ENCODE measurements around the gene RANBP3. TPM values are rescaled to one million over a fixed set of nuclear protein-coding genes. Genes with fewer than 3 reads are reported as not detected.

RANBP3 gene
- total RNA-seq, 1 experiment from 2014 or later: 62.4 TPM

- Histone ChIP-seq H4K20me1 (ENCODE audit: insufficient read depth) (no peaks in the 10 kb centered on the region), H2AFZ (ENCODE audit: low read depth, low read length, poor library complexity, severe bottlenecking) (no peak overlapping the region), H3K79me2 (ENCODE audit: insufficient read depth, low read length) (no peaks in the 10 kb centered on the region), H3K4me3 (replicated peaks in 1 of 2; ENCODE audit: low read depth in 1 of 2, low read length in 2 of 2) (no peak overlapping the region), H3K36me3 (ENCODE audit: control insufficient read depth in 1 of 2, insufficient read depth in 2 of 2, low read length in 2 of 2) (no peaks in the 10 kb centered on the region), H3K27ac (ENCODE audit: low read depth, low read length) (no peak overlapping the region), H3K9me3 (ENCODE audit: control insufficient read depth in 1 of 2, insufficient read depth in 1 of 2, low read depth in 1 of 2, low read length in 2 of 2) (no peaks in the 10 kb centered on the region), H3K4me2 (ENCODE audit: low read length) (no peak overlapping the region), H3K9me2 (ENCODE audit: insufficient read depth) (no peaks in the 10 kb centered on the region), H3K4me1 (ENCODE audit: control insufficient read depth in 1 of 2, insufficient read depth in 2 of 2, low read length in 2 of 2) (no peaks in the 10 kb centered on the region), H3K27me3 (ENCODE audit: insufficient read depth, low read length) (no peaks in the 10 kb centered on the region), H3K9ac (ENCODE audit: low read length) (no peak overlapping the region)
- CTCF ChIA-PET: no interaction called here
- BruUV-seq (replicated peaks): no TSS peak
- POLR2A ChIA-PET: no interaction called here
- ATAC-seq: no peak
- RAD21 ChIA-PET (ENCODE audit: low non-redundant PET in 1 of 2, low total read pairs in 2 of 2, uncharacterized antibody in 2 of 2, unreplicated experiment in 2 of 2): no interaction called here
- intact Hi-C loops (cut with micrococcal nuclease): no loop called here
- TF ChIP-seq CTCF (IDR thresholded peaks at IDR 0.05 in 2 of 3, conservative IDR thresholded peaks at IDR 0.05 in 1 of 3; ENCODE audit: borderline replicate concordance in 1 of 3, insufficient read depth in 1 of 3, low read depth in 2 of 3, low read length in 2 of 3) (no peak), CEBPB (IDR thresholded peaks at IDR 0.05; ENCODE audit: low read depth) (no peak), RAD21 (IDR thresholded peaks at IDR 0.05; ENCODE audit: low read depth) (no peak), ELF1 (IDR thresholded peaks at IDR 0.05; ENCODE audit: borderline replicate concordance, low read depth) (no peak), JUND (IDR thresholded peaks at IDR 0.05) (no peak), ZFX (IDR thresholded peaks at IDR 0.05) (no peak), CBX3 (IDR thresholded peaks at IDR 0.05; ENCODE audit: low read depth) (no peak), MAX (IDR thresholded peaks at IDR 0.05) (no peak), ZBTB33 (IDR thresholded peaks at IDR 0.05; ENCODE audit: extremely low read depth, insufficient replicate concordance, low read length) (no peak), POLR2AphosphoS5 (IDR thresholded peaks at IDR 0.05; ENCODE audit: low read depth, low read length) (no peak), REST (IDR thresholded peaks at IDR 0.05; ENCODE audit: low read depth) (no peak), YY1 (IDR thresholded peaks at IDR 0.05; ENCODE audit: extremely low read depth, insufficient replicate concordance, low read depth, low read length) (no peak), SP1 (IDR thresholded peaks at IDR 0.05; ENCODE audit: low read depth) (no peak), POLR2A (IDR thresholded peaks at IDR 0.05; ENCODE audit: borderline replicate concordance, extremely low read depth, insufficient read depth, insufficient read length) (no peak), FOSL1 (IDR thresholded peaks at IDR 0.05; ENCODE audit: low read depth) (no peak)
- no peak for DNase-seq (ENCODE audit: low read depth, low spot score)
Observed at GRCh38 chr19:6007866-6008265, 29.9 kb upstream of the RANBP3 start.

Measured in HCT116 (cell line).